Measurements from ENCODE around the gene GPNMB.

The GPNMB gene

GRCh38 chr7:23267357-23267756 is 20.8 kb downstream of the GPNMB start:
- Histone ChIP-seq H4K20me1 (ENCODE audit: insufficient read depth, low read length, poor library complexity, severe bottlenecking) (no peaks in the 10 kb centered on the region), H3K4me2 (ENCODE audit: low read depth, low read length, poor library complexity, severe bottlenecking) (no peak overlapping the region), H2AFZ (ENCODE audit: low read length) (no peak overlapping the region), H3K36me3 (ENCODE audit: insufficient read depth, low read length) (no peaks in the 10 kb centered on the region), H3K9ac (ENCODE audit: low read depth, low read length, poor library complexity, severe bottlenecking) (no peak overlapping the region), H3K9me3 (ENCODE audit: insufficient read depth, low read depth, low read length) (no peaks in the 10 kb centered on the region; the same call in 1 of the 2 replicates), H3F3A (ENCODE audit: low read depth) (no peaks in the 10 kb centered on the region), H3K9me2 (replicated peaks; ENCODE audit: low read depth, low read length) (no peaks in the 10 kb centered on the region), H3K79me2 (ENCODE audit: insufficient read depth, low read length) (no peaks in the 10 kb centered on the region), H3K27me3 (ENCODE audit: insufficient read depth, low read length, poor library complexity, severe bottlenecking) (no peaks in the 10 kb centered on the region), H3K4me3 (ENCODE audit: low read length, poor library complexity, severe bottlenecking) (no peak overlapping the region), H3K4me1 (ENCODE audit: insufficient read depth, low read length, poor library complexity, severe bottlenecking) (no peaks in the 10 kb centered on the region)
- TF ChIP-seq CTCF (conservative IDR thresholded peaks at IDR 0.05; ENCODE audit: low read length) (no peak), EZH2phosphoT487 (IDR thresholded peaks at IDR 0.05; ENCODE audit: borderline replicate concordance) (no peak)

GRCh38 chr7:23268167-23268566 is 21.6 kb downstream of the GPNMB start:
- TF ChIP-seq EZH2phosphoT487 (IDR thresholded peaks at IDR 0.05; ENCODE audit: borderline replicate concordance), result no peak
- TF ChIP-seq CTCF (conservative IDR thresholded peaks at IDR 0.05; ENCODE audit: low read length), result no peak

GRCh38 chr7:23268746-23269145 is 22.2 kb downstream of the GPNMB start:
- Histone ChIP-seq H4K20me1 (ENCODE audit: insufficient read depth, low read length, poor library complexity, severe bottlenecking) (no peaks in the 10 kb centered on the region), H3F3A (ENCODE audit: low read depth) (no peaks in the 10 kb centered on the region), H3K4me2 (ENCODE audit: low read depth, low read length, poor library complexity, severe bottlenecking) (no peak overlapping the region), H3K4me1 (ENCODE audit: insufficient read depth, low read length, poor library complexity, severe bottlenecking) (peaks cover 6% of the 10 kb centered on the region), H3K4me3 (ENCODE audit: low read length, poor library complexity, severe bottlenecking) (no peak overlapping the region), H2AFZ (ENCODE audit: low read length) (no peak overlapping the region), H3K36me3 (ENCODE audit: insufficient read depth, low read length) (no peaks in the 10 kb centered on the region), H3K9me2 (replicated peaks; ENCODE audit: low read depth, low read length) (no peaks in the 10 kb centered on the region), H3K9ac (ENCODE audit: low read depth, low read length, poor library complexity, severe bottlenecking) (no peak overlapping the region), H3K27me3 (ENCODE audit: insufficient read depth, low read length, poor library complexity, severe bottlenecking) (no peaks in the 10 kb centered on the region), H3K79me2 (ENCODE audit: insufficient read depth, low read length) (no peaks in the 10 kb centered on the region), H3K9me3 (ENCODE audit: insufficient read depth, low read depth, low read length) (no peaks in the 10 kb centered on the region; the same call in 1 of the 2 replicates)
- no peak for TF ChIP-seq CTCF (conservative IDR thresholded peaks at IDR 0.05; ENCODE audit: low read length)
- no peak for TF ChIP-seq EZH2phosphoT487 (IDR thresholded peaks at IDR 0.05; ENCODE audit: borderline replicate concordance)

More at GRCh38 chr7:23268167-23268566, 21.6 kb downstream of the GPNMB start:
- H3K36me3 ChIP-seq (ENCODE audit: insufficient read depth, low read length), result no peaks in the 10 kb centered on the region
- H3K9me2 ChIP-seq (replicated peaks; ENCODE audit: low read depth, low read length), result no peaks in the 10 kb centered on the region
- H3K9me3 ChIP-seq (ENCODE audit: insufficient read depth, low read depth, low read length), result no peaks in the 10 kb centered on the region; the same call in 1 of the 2 replicates
- H2AFZ ChIP-seq (ENCODE audit: low read length), result no peak overlapping the region
- H3F3A ChIP-seq (ENCODE audit: low read depth), result no peaks in the 10 kb centered on the region
- H4K20me1 ChIP-seq (ENCODE audit: insufficient read depth, low read length, poor library complexity, severe bottlenecking), result no peaks in the 10 kb centered on the region
- no peaks in the 10 kb centered on the region for H3K27me3 ChIP-seq (ENCODE audit: insufficient read depth, low read length, poor library complexity, severe bottlenecking)
- peaks cover under 1% of the 10 kb centered on the region for H3K4me1 ChIP-seq (ENCODE audit: insufficient read depth, low read length, poor library complexity, severe bottlenecking)
- no peaks in the 10 kb centered on the region for H3K79me2 ChIP-seq (ENCODE audit: insufficient read depth, low read length)
- no peak overlapping the region for H3K4me2 ChIP-seq (ENCODE audit: low read depth, low read length, poor library complexity, severe bottlenecking)
- H3K9ac ChIP-seq (ENCODE audit: low read depth, low read length, poor library complexity, severe bottlenecking), result no peak overlapping the region
- H3K4me3 ChIP-seq (ENCODE audit: low read length, poor library complexity, severe bottlenecking), result no peak overlapping the region

Measured in Loucy (cell line).